HepG2 (cell line): ENCODE results near the gene RHOT2. TPM values are rescaled to one million over a fixed set of nuclear protein-coding genes. Genes with fewer than 3 reads are reported as not detected.
A peak's percentile ranks its signal among the peaks of the same experiment; 100 is the strongest.

Source experiments
- HES4 ChIP-seq: sonication (generic); formaldehyde crosslinking; IDR thresholded peaks from 2 replicates; pipeline ENCODE4 v1.9.0; 2021; ENCODE audit warnings: mild to moderate bottlenecking, missing genetic modification reagents, borderline replicate concordance
- KIAA2018 ChIP-seq: sonication (generic); formaldehyde crosslinking; IDR thresholded peaks from 2 replicates; pipeline ENCODE4 v1.5.0; 2020; ENCODE audit warnings: mild to moderate bottlenecking, missing genetic modification reagents, borderline replicate concordance
- POLR2AphosphoS5 ChIP-seq: IDR thresholded peaks from 2 replicates; pipeline ENCODE4 v1.6.1; 2012; ENCODE audit warnings: low read depth, low read length
- PPARG ChIP-seq: conservative IDR thresholded peaks from 2 replicates; pipeline ENCODE4 v1.6.1; 2016; ENCODE audit warnings: missing biosample characterization, missing genetic modification reagents
- SMYD3 ChIP-seq: sonication (generic); formaldehyde crosslinking; IDR thresholded peaks from 2 replicates; pipeline ENCODE4 v1.8.1; 2023; ENCODE audit warnings: mild to moderate bottlenecking, missing genetic modification reagents
- ZBTB26 ChIP-seq: IDR thresholded peaks from 2 replicates; pipeline ENCODE4 v1.6.1; 2016; ENCODE audit warnings: missing compliant biosample characterization, missing genetic modification reagents, borderline replicate concordance
- ZFP37 ChIP-seq: sonication (generic); formaldehyde crosslinking; IDR thresholded peaks from 2 replicates; pipeline ENCODE4 v1.4.0; 2020; ENCODE audit warnings: missing genetic modification reagents, borderline replicate concordance
- ZHX2 ChIP-seq, 2 experiments: sonication (generic) in 1 of 2; formaldehyde crosslinking in 1 of 2; IDR thresholded peaks; 2 replicates each; pipeline versions ENCODE4 v1.6.1 to v1.9.0; 2014 to 2022; ENCODE audit warnings: antibody characterized with exemption in 1 of 2, borderline replicate concordance in 1 of 2, inconsistent platforms in 1 of 2, low read depth in 1 of 2, missing genetic modification reagents in 1 of 2
- ZNF333 ChIP-seq: sonication (generic); formaldehyde crosslinking; IDR thresholded peaks from 2 replicates; pipeline ENCODE4 v1.4.0; 2020; ENCODE audit warnings: mild to moderate bottlenecking, missing genetic modification reagents, borderline replicate concordance
- ZNF383 ChIP-seq: sonication (generic); formaldehyde crosslinking; IDR thresholded peaks from 2 replicates; pipeline ENCODE4 v1.4.0; 2020; ENCODE audit warnings: missing genetic modification reagents, mild to moderate bottlenecking, borderline replicate concordance
- polyA plus RNA-seq, 8 experiments: library from polyadenylated mRNA; depleted of rRNA in 3 of 8; stranded (reverse) in 7 of 8; unstranded in 1 of 8; fragments of >200 nt; fragmentation: Illumina TruSeq in 4 of 8; extraction: Trizol in 4 of 8; gene quantifications; 2 replicates each; pipeline versions ENCODE4 v1.2.1 to v1.2.3, GENCODE V29; 2011 to 2016; ENCODE audit warnings: low read depth in 4 of 8, missing spikeins in 1 of 8, mixed read lengths in 1 of 8; ENCODE audit not compliant: insufficient read depth in 1 of 8
- total RNA-seq, 5 experiments: library from RNA; depleted of rRNA; stranded (reverse); fragments of >200 nt; fragmentation: Illumina TruSeq; extraction: Trizol; gene quantifications; 2 replicates each; pipeline ENCODE4 v1.2.3, GENCODE V29; 2016; ENCODE audit warnings: low read depth in 1 of 5
- TF ChIP-seq, protein P1 (sequence below): sonication (generic); formaldehyde crosslinking; IDR thresholded peaks from 2 replicates; pipeline ENCODE4 v1.4.0; 2020; ENCODE audit warnings: mild to moderate bottlenecking, missing genetic modification reagents

Gene RHOT2
- total and polyA plus RNA-seq, 2 of the 13 experiments (the other 11 are each of a cell fraction or from before 2014, with no cell fraction given): 63.6 to 76.9 TPM

DNA sequence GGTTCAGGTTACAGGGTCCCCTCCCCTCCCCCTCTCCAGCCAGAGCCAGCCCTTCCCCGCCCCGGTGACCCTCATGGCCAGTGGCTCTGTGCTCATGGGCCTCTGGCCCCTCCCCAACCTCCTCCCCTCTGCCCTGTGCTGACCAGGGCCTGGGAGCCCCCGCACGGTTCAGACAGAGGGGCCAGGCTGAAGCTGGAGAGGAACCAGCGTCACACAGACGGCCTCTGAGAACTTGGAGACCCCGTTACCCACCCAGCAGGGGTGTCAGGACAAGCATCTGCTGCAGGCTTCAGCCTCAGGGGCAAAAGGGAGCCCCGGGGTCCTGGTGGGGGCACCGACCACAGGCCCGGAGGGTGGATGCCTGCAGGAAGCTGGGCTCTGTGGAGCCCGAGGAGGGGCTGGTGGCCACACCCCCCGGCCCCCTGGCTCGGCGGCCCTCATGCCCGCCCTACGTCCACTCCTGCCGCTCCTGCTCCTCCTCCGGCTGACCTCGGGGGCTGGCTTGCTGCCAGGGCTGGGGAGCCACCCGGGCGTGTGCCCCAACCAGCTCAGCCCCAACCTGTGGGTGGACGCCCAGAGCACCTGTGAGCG lies 37.0 kb upstream of the RHOT2 start, which contains the start of gene WFIKKN1 (continued):
- no peak for TF ChIP-seq KIAA2018
- no peak for TF ChIP-seq SMYD3 (CRISPR knock-in tag)
- no peak for TF ChIP-seq ZFP37 (CRISPR knock-in tag)
- no peak for TF ChIP-seq HES4 (CRISPR knock-in tag)
- no peak for TF ChIP-seq ZHX2 (IDR thresholded peaks at IDR 0.05; ENCODE audit: low read depth)
- TF ChIP-seq ZHX2 (CRISPR knock-in tag; IDR thresholded peaks at IDR 0.05; ENCODE audit: borderline replicate concordance): no peak
- TF ChIP-seq ZNF383 (CRISPR knock-in tag): 0 out of 2 replicates have a peak, but pooled peaks have one; percentile 66
- TF ChIP-seq PPARG (CRISPR knock-in tag): no peak
- no peak; the same call in 1 of the 2 replicates for TF ChIP-seq ZNF333
- TF ChIP-seq ZBTB26 (CRISPR knock-in tag): no peak; the same call in 1 of the 2 replicates
- TF ChIP-seq, protein P1, sequence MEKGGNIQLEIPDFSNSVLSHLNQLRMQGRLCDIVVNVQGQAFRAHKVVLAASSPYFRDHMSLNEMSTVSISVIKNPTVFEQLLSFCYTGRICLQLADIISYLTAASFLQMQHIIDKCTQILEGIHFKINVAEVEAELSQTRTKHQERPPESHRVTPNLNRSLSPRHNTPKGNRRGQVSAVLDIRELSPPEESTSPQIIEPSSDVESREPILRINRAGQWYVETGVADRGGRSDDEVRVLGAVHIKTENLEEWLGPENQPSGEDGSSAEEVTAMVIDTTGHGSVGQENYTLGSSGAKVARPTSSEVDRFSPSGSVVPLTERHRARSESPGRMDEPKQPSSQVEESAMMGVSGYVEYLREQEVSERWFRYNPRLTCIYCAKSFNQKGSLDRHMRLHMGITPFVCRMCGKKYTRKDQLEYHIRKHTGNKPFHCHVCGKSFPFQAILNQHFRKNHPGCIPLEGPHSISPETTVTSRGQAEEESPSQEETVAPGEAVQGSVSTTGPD (CRISPR knock-in tag): no peak
- TF ChIP-seq POLR2AphosphoS5: peak; percentile 62
